Amniotic epithelial cell (primary cell): ENCODE measurements around the gene CCR1.
"Not testable (repeated sequence)": the region's sequence is repeated elsewhere in the genome, so short reads cannot be mapped to it uniquely, and the experiment has no call there.

Source experiments
- DNase-seq: peaks from one replicate; pipeline ENCODE4 v3.0.0-alpha.2; 2010; ENCODE audit warnings: low read depth

CCR1 gene

DNA sequence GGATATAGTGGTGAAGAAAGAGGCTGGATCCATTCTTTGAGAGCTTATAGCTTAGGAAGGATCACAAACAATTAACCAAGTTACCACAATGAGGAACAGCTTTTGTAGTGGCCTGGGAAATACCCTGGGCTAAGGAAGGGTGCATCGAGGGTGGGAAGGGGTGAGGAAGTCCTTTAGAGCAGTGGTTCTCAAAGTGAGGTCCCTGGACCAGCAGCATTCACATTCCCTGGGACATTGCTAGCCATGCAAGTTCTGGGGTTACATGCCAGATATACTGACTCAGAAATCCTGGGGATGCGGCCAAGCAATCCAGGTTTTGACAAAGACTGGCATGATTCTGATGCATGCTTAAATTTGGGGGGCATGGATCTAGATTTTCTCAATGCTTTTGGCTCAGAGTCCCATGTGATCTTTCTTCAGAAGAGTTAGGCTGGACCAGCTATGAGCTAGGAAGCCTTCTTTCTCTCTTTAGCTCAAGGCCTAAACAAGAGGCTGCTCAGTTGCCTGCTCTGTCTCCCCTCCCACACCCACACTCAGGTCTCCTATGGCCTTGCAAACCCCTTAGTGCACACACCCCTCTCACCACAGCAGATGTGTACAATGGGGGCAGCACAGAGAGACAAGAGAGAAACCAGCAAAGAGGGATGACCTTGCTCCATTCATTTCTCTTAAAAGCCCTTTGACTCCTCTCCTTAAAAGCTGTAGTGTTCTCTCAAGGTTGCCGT, 1.8 kb upstream of the CCR1 start:
- DNase-seq = no peak

DNA sequence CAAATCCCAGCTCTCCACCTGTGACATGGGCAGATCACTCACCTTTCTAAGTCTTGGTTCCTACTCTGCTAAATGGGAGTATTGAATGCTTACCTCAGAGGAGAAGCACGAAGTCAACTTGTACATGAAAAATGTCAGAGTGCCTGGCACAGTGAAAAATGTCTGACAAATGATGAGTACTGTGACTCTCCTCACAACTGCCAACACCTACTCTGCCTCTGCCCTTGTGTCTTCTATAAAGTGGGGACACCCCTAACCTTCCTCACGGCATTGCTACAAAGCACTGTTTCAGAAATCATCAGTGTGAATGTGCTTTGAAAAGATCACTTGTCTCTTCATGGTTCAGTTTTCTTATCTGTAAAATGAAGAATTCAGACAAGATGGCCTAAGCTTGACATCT, 940 bp upstream of the CCR1 start:
- DNase-seq = no peak

DNA sequence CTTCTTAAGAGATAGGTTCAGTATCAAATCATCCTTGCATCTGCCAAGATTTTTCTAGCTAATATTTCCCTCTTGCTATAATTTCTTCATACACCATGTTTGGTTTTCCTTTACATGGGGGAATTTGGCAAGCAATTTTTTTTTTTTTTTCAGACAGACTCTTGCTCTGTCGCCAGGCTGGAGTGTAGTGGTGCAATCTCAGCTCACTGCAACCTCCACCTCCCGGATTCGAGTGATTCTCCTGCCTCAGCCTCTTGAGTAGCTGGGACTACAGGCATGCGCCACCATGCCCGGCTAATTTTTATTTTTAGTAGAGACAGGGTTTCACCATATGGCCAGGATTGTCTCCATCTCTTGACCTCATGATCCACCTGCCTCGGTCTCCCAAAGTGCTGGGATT, 599 bp downstream of the CCR1 start:
- not testable (repeated sequence) for DNase-seq

DNA sequence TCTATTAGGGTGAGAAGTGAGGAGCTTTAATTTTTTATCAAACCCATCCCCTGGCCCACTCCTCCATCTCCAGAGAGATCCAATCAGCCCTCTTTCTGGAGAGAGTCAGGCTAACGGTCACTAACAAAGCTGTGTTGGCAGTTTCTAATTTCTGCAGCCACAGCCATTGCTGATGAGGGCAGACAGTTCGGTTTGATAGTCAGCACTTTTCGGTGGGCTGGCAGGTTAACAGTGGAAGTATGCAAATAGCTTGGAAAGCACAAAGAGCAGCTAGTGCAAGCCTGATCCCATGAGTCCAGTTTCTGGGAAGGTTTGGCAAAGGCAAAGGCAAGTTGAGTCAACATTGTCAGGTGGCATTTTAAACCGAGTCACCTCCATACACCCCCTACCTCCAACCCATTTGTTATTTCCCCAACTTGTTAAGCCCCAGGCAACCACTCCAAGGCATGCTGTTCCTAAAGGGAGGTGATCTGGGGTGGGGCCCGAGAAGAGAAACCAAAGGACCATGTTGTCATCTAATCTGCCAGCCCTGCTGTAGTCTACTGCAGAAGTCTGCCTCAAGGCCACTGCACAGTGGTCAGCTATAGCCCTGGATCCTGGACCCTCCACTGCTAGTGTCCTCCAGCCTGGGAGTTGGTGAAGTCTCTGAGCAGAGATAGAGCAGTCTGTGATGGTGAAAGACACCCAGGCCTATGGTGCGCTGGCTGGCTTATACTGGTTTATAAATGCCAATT, 1.7 kb downstream of the CCR1 start:
- no peak for DNase-seq

DNA sequence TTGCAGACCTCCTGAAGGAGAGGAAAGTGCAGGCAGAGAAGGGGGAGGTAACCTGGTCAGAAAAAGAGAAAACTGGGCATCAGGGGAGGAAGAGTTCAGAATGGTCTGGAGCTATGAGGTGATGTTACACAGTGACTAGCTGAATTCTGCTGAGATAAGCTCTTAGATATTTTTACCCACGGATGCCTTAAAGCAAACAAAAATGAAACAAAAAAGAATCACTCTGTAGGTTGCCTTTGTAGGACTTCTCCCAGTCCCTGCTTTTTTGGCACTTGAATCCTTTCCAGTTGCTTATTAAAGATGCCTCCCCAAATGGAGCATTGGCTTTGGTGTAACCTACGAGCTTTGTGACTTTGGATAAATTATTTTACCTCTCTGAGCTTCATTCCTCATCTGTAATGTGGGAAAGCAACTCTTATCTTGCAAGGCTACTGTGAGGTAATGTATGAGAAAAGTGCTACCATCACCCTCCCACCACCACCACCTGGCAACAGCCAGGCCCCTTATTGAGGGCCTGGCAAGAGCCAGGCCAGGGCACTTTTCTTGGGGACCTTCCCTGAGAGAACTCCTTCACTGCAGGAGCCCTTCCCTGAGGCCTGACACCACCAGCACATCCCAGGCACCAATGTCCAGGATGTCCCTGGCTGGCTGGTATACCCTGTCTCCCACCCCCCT, 2.7 kb downstream of the CCR1 start:
- no peak for DNase-seq

DNA sequence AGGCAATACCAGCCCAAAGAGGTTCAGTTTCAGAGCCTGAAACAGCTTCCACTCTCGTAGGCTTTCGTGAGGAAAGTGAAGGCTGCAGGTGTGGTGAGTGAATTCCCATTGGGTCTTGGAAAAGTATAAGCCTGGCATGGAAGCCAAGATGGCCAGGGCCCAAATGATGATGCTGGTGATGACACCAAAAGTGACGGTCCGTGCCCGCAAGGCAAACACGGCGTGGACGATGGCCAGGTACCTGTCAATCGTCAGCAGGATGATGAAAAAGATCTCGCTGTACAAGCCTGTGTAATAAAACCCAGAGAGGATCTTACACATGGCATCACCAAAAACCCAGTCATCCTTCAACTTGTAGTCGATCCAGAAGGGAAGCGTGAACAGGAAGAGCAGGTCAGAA, 4.4 kb downstream of the CCR1 start:
- DNase-seq = no peak

DNA sequence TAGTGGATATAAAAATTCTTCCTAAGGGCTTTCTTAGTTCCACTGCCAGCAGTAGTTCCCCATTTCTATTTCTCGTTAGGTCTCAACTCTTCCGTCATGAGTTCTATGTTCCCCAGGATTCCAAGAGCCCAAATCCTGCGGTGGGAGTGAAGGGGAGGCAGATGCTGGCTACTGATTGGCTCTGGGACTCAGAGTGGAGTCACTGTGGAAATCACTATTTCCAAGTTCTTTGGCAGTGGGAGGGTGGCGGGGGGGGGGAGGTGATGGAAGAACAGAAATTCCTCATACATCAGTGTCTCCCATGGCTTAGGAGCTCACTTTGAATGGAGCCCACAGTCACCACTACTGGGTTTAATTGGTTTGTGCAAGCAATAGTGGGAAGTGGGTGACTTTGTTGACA, 5.6 kb downstream of the CCR1 start:
- no peak for DNase-seq

DNA sequence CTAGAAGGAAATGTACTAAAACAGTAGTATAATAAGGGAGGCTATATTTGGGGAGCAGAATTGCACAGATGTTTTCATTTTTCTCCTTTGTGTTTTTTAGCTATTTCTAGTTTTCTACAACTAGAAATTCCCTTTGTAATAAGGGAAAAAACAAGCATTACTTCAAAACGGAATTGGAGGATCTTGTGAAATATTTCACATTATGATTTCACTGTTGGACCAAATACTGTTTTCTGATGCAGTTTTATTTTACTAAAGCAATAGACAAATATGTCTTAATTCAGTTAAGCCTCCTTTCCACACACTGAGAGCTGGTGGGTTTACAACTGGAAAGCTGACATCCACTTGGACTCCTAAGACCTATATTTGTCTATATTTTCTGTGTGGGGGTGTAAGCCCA, 7.3 kb downstream of the CCR1 start:
- no peak for DNase-seq

DNA sequence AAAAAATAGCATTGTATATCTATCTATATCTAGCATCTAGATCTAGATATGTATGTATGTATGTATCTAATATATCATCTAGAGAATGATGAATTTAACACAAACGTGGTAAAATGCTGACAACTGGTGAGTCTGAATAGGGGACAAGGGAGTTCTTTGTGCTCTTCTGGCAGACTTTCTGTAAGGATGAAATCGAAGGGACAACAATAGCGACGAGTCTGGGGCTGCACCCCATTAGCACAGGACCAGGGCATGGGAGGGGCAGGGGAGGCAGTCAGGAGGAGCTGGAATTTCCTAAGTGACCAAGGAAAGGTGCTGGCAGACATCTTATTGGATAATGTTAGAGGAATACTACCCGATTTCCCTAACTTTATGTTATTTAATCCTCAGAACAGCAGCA, 7.9 kb downstream of the CCR1 start:
- DNase-seq = no peak

DNA sequence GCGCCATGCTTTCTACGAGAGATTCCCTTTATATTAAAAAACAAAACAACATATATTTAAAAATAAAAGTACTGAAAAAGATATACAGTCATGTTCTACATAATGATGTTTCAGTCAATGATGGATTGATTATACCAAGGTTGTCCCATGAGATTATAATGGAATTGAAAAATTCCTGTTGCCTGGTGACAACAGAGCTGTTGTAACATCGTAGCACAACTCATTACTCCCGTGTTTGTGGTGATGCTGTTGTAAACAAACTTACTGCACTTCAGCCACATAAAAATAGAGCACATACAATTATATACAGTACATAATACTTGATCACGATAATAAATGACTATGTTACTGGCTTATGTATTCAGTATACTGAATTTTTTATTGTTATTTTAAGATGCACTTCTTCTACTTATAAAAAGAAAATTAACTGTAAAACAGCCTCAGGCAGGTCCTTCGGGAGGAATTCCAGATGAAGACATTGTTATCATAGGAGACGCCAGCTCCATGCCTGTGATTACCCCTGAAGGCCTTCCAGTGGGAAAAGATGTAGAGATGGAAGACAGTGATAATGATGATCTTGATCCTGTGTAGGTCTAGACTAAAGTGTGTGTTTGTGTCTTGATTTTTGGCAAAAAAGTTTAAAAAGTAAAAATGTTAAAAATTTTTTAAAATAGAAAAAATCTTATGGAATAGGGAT, 11.7 kb downstream of the CCR1 start:
- DNase-seq = no peak

DNA sequence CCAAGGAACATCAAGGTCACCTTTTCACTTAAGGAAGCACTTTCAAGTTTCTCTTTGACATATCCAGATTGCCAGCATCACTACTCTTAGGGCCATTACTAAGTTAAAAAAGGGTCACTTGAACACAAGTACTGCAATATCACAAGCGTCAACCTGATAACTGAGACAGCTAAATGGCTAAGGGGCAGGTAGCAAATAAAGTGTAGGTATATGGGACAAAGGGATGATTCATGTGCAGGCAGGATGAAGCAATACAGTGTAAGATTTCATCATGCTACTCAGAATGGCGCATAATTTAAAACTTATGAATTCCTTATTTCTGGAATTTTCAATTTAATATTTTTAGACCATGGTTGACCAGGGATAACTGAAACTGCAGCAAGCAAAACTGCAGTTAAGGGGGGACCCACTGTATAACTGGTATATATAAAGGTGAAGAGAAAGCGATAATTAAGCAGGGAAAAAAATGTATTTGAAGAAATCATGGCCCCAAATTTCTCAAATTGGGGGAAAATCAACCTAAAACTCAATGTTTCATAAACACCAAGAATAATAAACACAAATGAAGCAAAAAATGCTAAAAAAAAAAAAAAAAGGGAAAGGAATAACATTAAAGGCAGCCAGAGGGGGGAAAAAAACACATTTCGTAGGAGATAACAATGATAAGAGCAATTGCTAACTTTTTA, 13.1 kb downstream of the CCR1 start:
- peak; percentile 23 for DNase-seq

DNA sequence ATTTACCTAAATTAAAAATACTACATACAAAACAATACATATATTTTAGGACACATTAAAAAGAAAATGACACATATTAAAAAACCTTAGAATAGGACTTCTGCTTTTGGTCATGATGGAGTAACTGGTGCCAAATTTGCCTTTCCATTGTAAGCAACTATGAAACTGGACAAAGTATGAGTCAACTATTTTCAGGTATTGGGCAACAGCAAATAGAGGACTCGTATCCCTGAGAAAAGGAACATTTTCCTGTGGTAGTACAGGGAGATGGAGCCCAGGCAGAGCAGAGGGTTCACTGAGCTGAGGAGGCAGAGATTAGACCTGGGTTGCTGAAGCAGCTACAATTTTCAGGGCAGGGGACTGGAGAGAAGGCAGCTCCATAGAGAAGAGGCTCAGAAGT, 14.7 kb downstream of the CCR1 start:
- DNase-seq = peak; percentile 53

DNA sequence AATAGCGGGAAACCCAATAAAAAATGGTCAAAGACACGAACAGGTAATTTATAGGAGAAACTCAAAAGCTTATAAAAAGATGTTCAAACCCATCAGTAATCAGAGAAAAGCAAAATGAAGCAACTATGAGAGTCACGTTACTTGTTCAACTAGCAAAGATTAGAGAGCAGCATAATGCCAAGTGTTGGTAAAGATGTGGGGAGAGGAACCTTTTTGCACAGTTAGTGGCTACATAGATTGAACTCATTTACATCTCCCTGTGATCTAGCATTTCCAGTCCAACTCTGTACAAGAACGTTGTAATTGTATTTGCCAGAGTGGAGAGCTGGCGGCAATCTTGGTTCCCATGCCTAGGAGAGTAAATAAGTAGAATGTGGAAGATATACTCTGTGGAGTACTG, 15.2 kb downstream of the CCR1 start:
- no peak for DNase-seq

DNA sequence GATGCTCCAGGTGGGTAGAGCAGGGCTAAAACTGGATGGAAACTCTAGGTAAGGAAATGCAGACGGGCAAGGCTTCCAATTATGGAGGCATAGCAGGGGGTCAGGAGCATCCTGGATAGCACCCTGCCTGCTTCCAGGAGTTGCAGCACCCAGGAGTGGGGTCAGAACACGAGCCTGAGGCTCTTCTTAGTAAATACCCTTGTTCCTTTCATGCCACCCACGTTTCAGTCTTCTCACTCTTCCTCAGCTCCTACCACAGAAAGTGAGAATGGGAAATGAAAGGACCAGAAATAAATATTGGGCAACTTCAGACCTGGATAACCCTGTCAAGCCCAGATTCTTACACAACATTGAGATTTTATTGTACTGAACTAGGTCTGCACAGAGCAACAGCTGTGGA, 16.4 kb downstream of the CCR1 start:
- DNase-seq = peak; percentile 19

DNA sequence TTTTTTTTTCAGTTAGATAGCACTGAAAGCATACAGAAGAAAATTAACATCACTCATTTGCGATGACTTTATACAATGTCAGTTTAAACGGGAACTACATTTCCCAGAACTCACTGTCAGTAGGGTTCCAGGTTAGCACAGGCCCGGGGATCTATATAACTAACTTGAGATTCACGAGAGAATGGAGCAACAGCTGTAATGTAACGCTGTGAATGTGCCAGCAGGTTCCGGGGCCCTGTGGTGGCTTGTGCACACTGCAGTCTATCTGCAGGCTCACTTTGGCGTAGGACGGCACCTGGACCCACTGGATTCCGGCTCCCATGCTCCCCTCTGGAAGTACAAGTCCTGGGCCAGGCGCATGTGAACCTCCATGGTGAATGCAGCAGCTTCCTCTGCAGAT, 19.4 kb downstream of the CCR1 start:
- no peak for DNase-seq

DNA sequence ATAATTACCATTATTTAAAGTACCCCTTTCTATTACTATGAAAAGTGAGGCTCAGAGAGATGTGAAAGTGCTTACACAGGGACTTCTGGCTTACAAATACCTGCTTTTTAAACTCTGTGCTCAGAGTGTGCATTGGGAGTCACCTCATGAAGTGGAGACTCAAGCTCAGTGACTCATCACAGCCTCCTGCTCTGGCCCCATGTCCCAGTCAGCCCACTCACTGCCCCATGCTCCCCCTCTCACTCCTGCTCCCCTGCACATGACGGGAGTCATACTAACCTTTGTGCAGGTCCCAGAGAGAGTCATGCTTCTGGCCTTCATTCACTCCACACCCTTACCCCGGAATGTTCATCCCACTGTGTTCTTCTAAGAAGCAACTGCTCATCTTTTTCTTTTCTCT, 20.2 kb downstream of the CCR1 start:
- peak; percentile 40 for DNase-seq

DNA sequence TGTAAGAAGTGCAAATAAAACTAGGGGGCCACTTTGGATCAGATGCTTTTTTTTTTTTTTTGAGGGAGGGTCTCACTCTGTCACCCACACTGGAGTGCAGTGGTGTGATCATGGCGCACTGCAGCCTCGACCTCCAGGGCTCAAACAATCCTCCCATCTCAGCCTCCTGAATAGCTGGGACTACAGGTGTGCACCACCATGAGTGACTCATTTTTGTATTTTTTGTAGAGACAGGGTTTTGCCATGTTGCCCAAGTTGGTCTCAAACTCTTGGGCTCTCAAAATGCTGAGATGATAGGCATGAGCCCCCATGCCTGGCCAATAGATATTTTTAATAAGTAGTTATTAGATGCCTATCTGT, 20.8 kb downstream of the CCR1 start:
- DNase-seq = no peak

DNA sequence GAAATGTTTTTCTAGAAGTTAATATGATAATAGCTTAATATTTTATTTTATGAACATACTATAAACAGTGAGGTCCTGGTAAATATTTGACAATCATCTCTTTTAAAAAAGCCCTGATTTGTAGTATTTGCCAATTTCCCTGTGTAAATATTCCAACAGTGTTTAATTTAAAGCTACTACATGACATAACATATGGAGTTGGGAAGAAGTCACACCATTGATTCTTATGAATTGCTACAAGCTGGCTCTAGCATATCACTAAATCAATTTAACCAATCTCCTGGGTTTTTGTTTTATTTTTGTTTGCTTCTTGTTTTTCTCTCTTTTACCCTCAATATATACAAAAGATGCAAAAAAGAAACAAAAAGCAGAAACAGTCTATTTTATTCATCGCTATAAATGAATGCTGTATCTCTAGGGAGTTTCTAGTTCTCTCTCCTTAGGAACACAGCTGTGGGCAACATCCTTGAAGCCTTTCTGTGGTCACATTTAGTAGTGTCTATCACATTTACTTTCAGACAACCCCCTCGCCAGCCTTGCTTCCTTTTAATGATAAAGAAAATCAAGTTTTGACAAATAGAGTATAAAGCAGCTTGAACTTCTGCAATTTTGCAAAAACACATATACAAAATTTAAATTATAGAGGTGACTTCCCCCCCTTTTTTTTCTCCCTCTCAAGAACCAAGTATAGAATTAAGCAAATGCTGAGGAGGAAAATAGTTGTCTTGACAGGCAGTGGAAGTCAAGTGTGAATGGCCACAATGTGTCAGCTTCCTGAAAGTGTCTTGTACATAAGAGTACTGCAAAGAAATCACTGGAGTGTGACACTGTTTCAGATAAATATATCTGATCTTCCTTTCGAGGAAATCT, 21.4 kb downstream of the CCR1 start:
- DNase-seq = no peak

DNA sequence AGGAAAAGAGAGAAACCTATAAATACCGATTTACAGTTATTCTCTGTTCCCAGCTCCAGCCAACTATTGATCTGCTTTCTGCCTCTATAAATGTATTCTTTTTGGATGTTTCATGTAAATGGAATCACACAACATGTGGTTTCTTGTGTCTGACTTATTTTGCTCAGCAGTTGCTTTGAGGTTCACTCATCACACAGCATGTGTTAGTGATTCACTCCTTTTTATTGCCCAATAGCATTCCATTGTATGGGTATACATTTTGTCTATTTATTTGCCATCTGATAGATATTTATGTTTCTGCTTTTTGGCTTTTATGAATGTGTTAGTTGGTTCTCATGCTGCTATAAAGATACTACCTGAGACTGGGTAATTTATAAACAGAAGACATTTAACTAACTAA, 23.6 kb downstream of the CCR1 start:
- peak; percentile 80 for DNase-seq

DNA sequence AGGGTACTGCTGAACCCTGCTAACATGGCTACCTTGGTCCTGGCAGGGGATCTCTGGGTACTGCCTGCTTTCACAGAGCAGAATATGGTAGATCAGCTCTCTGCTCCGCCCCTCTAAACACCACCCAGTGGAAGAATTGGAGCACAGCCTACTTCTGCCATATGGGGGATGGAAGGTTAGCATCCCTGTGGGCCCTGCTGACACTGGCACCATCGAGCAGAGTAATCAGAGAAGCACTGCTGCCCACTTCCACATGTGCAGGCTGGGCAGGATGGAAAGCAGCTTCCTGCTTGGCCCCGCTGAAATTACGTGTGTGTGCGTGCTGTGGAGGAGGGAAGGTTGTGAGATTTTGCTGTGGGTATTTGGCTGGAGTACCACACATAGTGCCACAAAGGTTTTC, 24.8 kb downstream of the CCR1 start:
- DNase-seq = no peak
